Measurements from ENCODE around the gene AGMAT. TPM values are rescaled to one million over a fixed set of nuclear protein-coding genes. Genes with fewer than 3 reads are reported as not detected.

Gene AGMAT
- total RNA-seq, 1 donor from 2014 or later, result 18.3 TPM

- intact Hi-C loops (cut with micrococcal nuclease), result loop anchor here (1.0 to 10.0 kb wide), 15 partner anchors 53 to 1912 kb away; partner anchors contain the start of genes CPLANE2, EFHD2, FBXO42 and NECAP2
Observed at GRCh38 chr1:15525050-15526020, 59.5 kb downstream of the AGMAT start.

GRCh38 chr1:15524283-15525049 is 60.4 kb downstream of the AGMAT start:
- intact Hi-C loops (cut with micrococcal nuclease), result loop anchor here (1.0 to 10.0 kb wide), 13 partner anchors 9 to 1913 kb away; partner anchors contain the start of genes ATP13A2, DDI2, FBXO42 and FHAD1

- intact Hi-C loops (cut with micrococcal nuclease), result loop anchor here (1.0 to 10.0 kb wide), 10 partner anchors 9 to 1789 kb away; partner anchors contain the start of genes ATP13A2, DDI2, FHAD1 and SDHB
Observed at GRCh38 chr1:15524021-15524282, 60.9 kb downstream of the AGMAT start, which contains the start of gene CASP9. Gene CASP9, minus strand, starts transcription at chr1:15524215. Its CDS starts 15 bp downstream, at chr1:15524200.

GRCh38 chr1:15523104-15524020 is 61.5 kb downstream of the AGMAT start:
- intact Hi-C loops (cut with micrococcal nuclease), result loop anchor here (1.0 to 10.0 kb wide), 10 partner anchors 8 to 1789 kb away; partner anchors contain the start of genes ATP13A2, DDI2, FHAD1 and SDHB

GRCh38 chr1:15522551-15522950 is 62.3 kb downstream of the AGMAT start:
- intact Hi-C loops (cut with micrococcal nuclease), result loop anchor here (5.0 to 10.0 kb wide), 3 partner anchors 275 to 1788 kb away; partner anchors contain the start of genes ATP13A2 and FHAD1

Other genes with a start within 250 kb of the AGMAT start
- gene EFHD2, start 175.2 kb downstream of the AGMAT start, total RNA-seq, result 146 and 149 TPM in 2 replicates
- 0.66 and 1.0 TPM in 2 replicates for gene CTRC, start 146.6 kb downstream of the AGMAT start, total RNA-seq
- gene CELA2A, start 128.3 kb downstream of the AGMAT start, total RNA-seq, result not detected in 2 replicates
- not detected in 2 replicates for gene CELA2B, start 108.9 kb downstream of the AGMAT start, total RNA-seq
- gene CASP9, start 60.8 kb downstream of the AGMAT start, total RNA-seq, result 26.0 and 27.1 TPM in 2 replicates
- gene DNAJC16, start 58.2 kb downstream of the AGMAT start, total RNA-seq, result 21.6 and 26.3 TPM in 2 replicates
- 36.3 and 39.6 TPM in 2 replicates for gene DDI2, start 32.4 kb upstream of the AGMAT start, total RNA-seq
- 65.1 and 72.1 TPM in 2 replicates for gene PLEKHM2, start 99.3 kb upstream of the AGMAT start, total RNA-seq
- 1.6 and 2.6 TPM in 2 replicates for gene SLC25A34, start 151.2 kb upstream of the AGMAT start, total RNA-seq
- not detected in 2 replicates for gene TMEM82, start 157.4 kb upstream of the AGMAT start, total RNA-seq
- not detected in 2 replicates for gene FBLIM1, start 173.7 kb upstream of the AGMAT start, total RNA-seq
- gene UQCRHL, start 222.6 kb upstream of the AGMAT start, total RNA-seq, result 1.2 and 1.4 TPM in 2 replicates

All from T-helper 1 cell treated with Interleukin-12 subunit alpha and Interleukin-12 subunit beta and Interleukin-4 antibody, amounts not matched to agents 30 ng/mL and 1 ng/mL, for 36 hours (primary cell).